ENCODE measurements around the gene UGT1A4.

The UGT1A4 gene

GRCh38 chr2:233768076-233768475, 49.5 kb downstream of the UGT1A4 start:
- H3K4me1 ChIP-seq (ENCODE audit: control extremely low read depth in 1 of 4, control insufficient read depth in 4 of 4, insufficient read depth in 4 of 4, low read length in 3 of 4), result no peaks in the 10 kb centered on the region
- no peaks in the 10 kb centered on the region for H3K9me3 ChIP-seq (ENCODE audit: control extremely low read depth in 1 of 5, control insufficient read depth in 4 of 5, insufficient read depth in 2 of 5, low read depth in 1 of 5, low read length in 4 of 5)
- peaks cover 0 to 24% (median 8%) of the 10 kb centered on the region in 5 experiments for H3K27me3 ChIP-seq (replicated peaks in 2 of 5; ENCODE audit: control insufficient read depth in 4 of 5, insufficient read depth in 5 of 5, low read length in 4 of 5)
- H3K4me3 ChIP-seq (ENCODE audit: control insufficient read depth in 1 of 7, extremely low read depth in 1 of 7, insufficient read depth in 4 of 7, low read depth in 2 of 7, low read length in 6 of 7), result no peak overlapping the region
- DNase-seq, result no peak
- H3K36me3 ChIP-seq (ENCODE audit: control insufficient read depth in 4 of 4, insufficient read depth in 4 of 4, low read length in 3 of 4), result no peaks in the 10 kb centered on the region
- CTCF ChIA-PET, result no interaction called here
- no peak overlapping the region for H3K27ac ChIP-seq (ENCODE audit: insufficient read depth in 1 of 2, low read depth in 1 of 2, low read length in 2 of 2, poor library complexity in 1 of 2, severe bottlenecking in 2 of 2)
- WGBS (ENCODE audit: insufficient coverage), result 80% methylated on average over 4 of the region's 4 CpGs
- POLR2A ChIA-PET, result no interaction called here

- no peak for DNase-seq
- H3K27me3 ChIP-seq (replicated peaks in 2 of 5; ENCODE audit: control insufficient read depth in 4 of 5, insufficient read depth in 5 of 5, low read length in 4 of 5), result peaks cover 0 to 17% (median 4%) of the 10 kb centered on the region in 5 experiments
- no peak overlapping the region for H3K27ac ChIP-seq (ENCODE audit: insufficient read depth in 1 of 2, low read depth in 1 of 2, low read length in 2 of 2, poor library complexity in 1 of 2, severe bottlenecking in 2 of 2)
- H3K4me1 ChIP-seq (ENCODE audit: control extremely low read depth in 1 of 4, control insufficient read depth in 4 of 4, insufficient read depth in 4 of 4, low read length in 3 of 4), result no peaks in the 10 kb centered on the region
- H3K9me3 ChIP-seq (ENCODE audit: control extremely low read depth in 1 of 5, control insufficient read depth in 4 of 5, insufficient read depth in 2 of 5, low read depth in 1 of 5, low read length in 4 of 5), result no peaks in the 10 kb centered on the region
- 91% methylated on average over 7 of the region's 9 CpGs for WGBS (ENCODE audit: insufficient coverage)
- no peaks in the 10 kb centered on the region for H3K36me3 ChIP-seq (ENCODE audit: control insufficient read depth in 4 of 4, insufficient read depth in 4 of 4, low read length in 3 of 4)
- ChIA-PET CTCF (no interaction called here), POLR2A (no interaction called here)
- no peak overlapping the region for H3K4me3 ChIP-seq (ENCODE audit: control insufficient read depth in 1 of 7, extremely low read depth in 1 of 7, insufficient read depth in 4 of 7, low read depth in 2 of 7, low read length in 6 of 7)
Observed at GRCh38 chr2:233769260-233769659, 50.7 kb downstream of the UGT1A4 start.

DNA sequence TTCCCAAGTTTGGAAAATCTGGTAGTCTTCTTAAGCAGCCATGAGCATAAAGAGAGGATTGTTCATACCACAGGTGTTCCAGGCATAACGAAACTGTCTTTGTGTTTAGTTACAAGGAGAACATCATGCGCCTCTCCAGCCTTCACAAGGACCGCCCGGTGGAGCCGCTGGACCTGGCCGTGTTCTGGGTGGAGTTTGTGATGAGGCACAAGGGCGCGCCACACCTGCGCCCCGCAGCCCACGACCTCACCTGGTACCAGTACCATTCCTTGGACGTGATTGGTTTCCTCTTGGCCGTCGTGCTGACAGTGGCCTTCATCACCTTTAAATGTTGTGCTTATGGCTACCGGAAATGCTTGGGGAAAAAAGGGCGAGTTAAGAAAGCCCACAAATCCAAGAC, 53.6 kb downstream of the UGT1A4 start:
- POLR2A ChIA-PET, result no interaction called here
- no peaks in the 10 kb centered on the region for H3K4me1 ChIP-seq (ENCODE audit: control extremely low read depth in 1 of 4, control insufficient read depth in 4 of 4, insufficient read depth in 4 of 4, low read length in 3 of 4)
- H3K27ac ChIP-seq (ENCODE audit: insufficient read depth in 1 of 2, low read depth in 1 of 2, low read length in 2 of 2, poor library complexity in 1 of 2, severe bottlenecking in 2 of 2), result no peak overlapping the region
- H3K27me3 ChIP-seq (replicated peaks in 2 of 5; ENCODE audit: control insufficient read depth in 4 of 5, insufficient read depth in 5 of 5, low read length in 4 of 5), result peaks cover 0 to 5% (median 2%) of the 10 kb centered on the region in 5 experiments
- CTCF ChIA-PET, result no interaction called here
- no peaks in the 10 kb centered on the region for H3K36me3 ChIP-seq (ENCODE audit: control insufficient read depth in 4 of 4, insufficient read depth in 4 of 4, low read length in 3 of 4)
- WGBS (ENCODE audit: insufficient coverage), result 95% methylated on average over 10 of the region's 16 CpGs
- H3K4me3 ChIP-seq (ENCODE audit: control insufficient read depth in 1 of 7, extremely low read depth in 1 of 7, insufficient read depth in 4 of 7, low read depth in 2 of 7, low read length in 6 of 7), result no peak overlapping the region
- DNase-seq, result no peak
- peaks cover 0 to 8% (median 2%) of the 10 kb centered on the region in 5 experiments for H3K9me3 ChIP-seq (ENCODE audit: control extremely low read depth in 1 of 5, control insufficient read depth in 4 of 5, insufficient read depth in 2 of 5, low read depth in 1 of 5, low read length in 4 of 5)

- no peak for DNase-seq
- Histone ChIP-seq H3K27ac (ENCODE audit: insufficient read depth in 1 of 2, low read depth in 1 of 2, low read length in 2 of 2, poor library complexity in 1 of 2, severe bottlenecking in 2 of 2) (no peak overlapping the region), H3K27me3 (replicated peaks in 2 of 5; ENCODE audit: control insufficient read depth in 4 of 5, insufficient read depth in 5 of 5, low read length in 4 of 5) (peaks cover 0 to 5% (median 2%) of the 10 kb centered on the region in 5 experiments), H3K36me3 (ENCODE audit: control insufficient read depth in 4 of 4, insufficient read depth in 4 of 4, low read length in 3 of 4) (no peaks in the 10 kb centered on the region), H3K4me3 (ENCODE audit: control insufficient read depth in 1 of 7, extremely low read depth in 1 of 7, insufficient read depth in 4 of 7, low read depth in 2 of 7, low read length in 6 of 7) (no peak overlapping the region), H3K9me3 (ENCODE audit: control extremely low read depth in 1 of 5, control insufficient read depth in 4 of 5, insufficient read depth in 2 of 5, low read depth in 1 of 5, low read length in 4 of 5) (peaks cover 0 to 11% (median 2%) of the 10 kb centered on the region in 5 experiments), H3K4me1 (ENCODE audit: control extremely low read depth in 1 of 4, control insufficient read depth in 4 of 4, insufficient read depth in 4 of 4, low read length in 3 of 4) (no peaks in the 10 kb centered on the region)
- WGBS (ENCODE audit: insufficient coverage), result 77% methylated on average over 5 of the region's 5 CpGs
- POLR2A ChIA-PET, result no interaction called here
- CTCF ChIA-PET, result no interaction called here
Observed at GRCh38 chr2:233772583-233772982, 54.0 kb downstream of the UGT1A4 start.

DNA sequence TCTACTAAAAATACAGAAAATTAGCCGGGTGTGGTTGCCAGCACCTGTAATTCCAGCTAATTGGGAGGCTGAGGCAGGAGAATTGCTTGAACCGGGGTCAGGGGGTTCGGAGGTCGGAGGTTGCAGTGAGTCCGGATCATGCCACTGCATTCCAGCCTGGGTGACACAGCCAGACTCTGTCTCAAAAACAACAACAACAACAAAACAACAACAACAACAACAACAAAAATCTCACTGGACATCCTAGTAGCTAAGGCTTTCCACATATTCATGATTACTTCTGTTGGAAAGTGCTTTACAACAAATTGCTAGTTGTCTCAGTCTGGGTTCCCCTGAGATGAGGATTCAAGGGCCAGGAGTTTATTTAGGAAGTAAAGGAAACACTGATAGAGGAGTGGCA, 55.3 kb downstream of the UGT1A4 start:
- Histone ChIP-seq H3K4me1 (ENCODE audit: control extremely low read depth in 1 of 4, control insufficient read depth in 4 of 4, insufficient read depth in 4 of 4, low read length in 3 of 4) (no peaks in the 10 kb centered on the region), H3K9me3 (ENCODE audit: control extremely low read depth in 1 of 5, control insufficient read depth in 4 of 5, insufficient read depth in 2 of 5, low read depth in 1 of 5, low read length in 4 of 5) (peaks cover 0 to 11% (median 2%) of the 10 kb centered on the region in 5 experiments), H3K36me3 (ENCODE audit: control insufficient read depth in 4 of 4, insufficient read depth in 4 of 4, low read length in 3 of 4) (no peaks in the 10 kb centered on the region), H3K27ac (ENCODE audit: insufficient read depth in 1 of 2, low read depth in 1 of 2, low read length in 2 of 2, poor library complexity in 1 of 2, severe bottlenecking in 2 of 2) (no peak overlapping the region), H3K4me3 (ENCODE audit: control insufficient read depth in 1 of 7, extremely low read depth in 1 of 7, insufficient read depth in 4 of 7, low read depth in 2 of 7, low read length in 6 of 7) (no peak overlapping the region), H3K27me3 (replicated peaks in 2 of 5; ENCODE audit: control insufficient read depth in 4 of 5, insufficient read depth in 5 of 5, low read length in 4 of 5) (peaks cover 0 to 7% (median 2%) of the 10 kb centered on the region in 5 experiments)
- CTCF ChIA-PET, result no interaction called here
- WGBS (ENCODE audit: insufficient coverage), result 100% methylated on average over 1 of the region's 5 CpGs
- DNase-seq, result no peak
- POLR2A ChIA-PET, result no interaction called here

- no peak for DNase-seq
- CTCF ChIA-PET, result no interaction called here
- no peaks in the 10 kb centered on the region for H3K36me3 ChIP-seq (ENCODE audit: control insufficient read depth in 4 of 4, insufficient read depth in 4 of 4, low read length in 3 of 4)
- peaks cover 0 to 7% (median 2%) of the 10 kb centered on the region in 5 experiments for H3K27me3 ChIP-seq (replicated peaks in 2 of 5; ENCODE audit: control insufficient read depth in 4 of 5, insufficient read depth in 5 of 5, low read length in 4 of 5)
- peaks cover 0 to 14% (median 2%) of the 10 kb centered on the region in 5 experiments for H3K9me3 ChIP-seq (ENCODE audit: control extremely low read depth in 1 of 5, control insufficient read depth in 4 of 5, insufficient read depth in 2 of 5, low read depth in 1 of 5, low read length in 4 of 5)
- WGBS (ENCODE audit: insufficient coverage), result 94% methylated on average over 5 of the region's 6 CpGs
- H3K4me3 ChIP-seq (ENCODE audit: control insufficient read depth in 1 of 7, extremely low read depth in 1 of 7, insufficient read depth in 4 of 7, low read depth in 2 of 7, low read length in 6 of 7), result no peak overlapping the region
- H3K27ac ChIP-seq (ENCODE audit: insufficient read depth in 1 of 2, low read depth in 1 of 2, low read length in 2 of 2, poor library complexity in 1 of 2, severe bottlenecking in 2 of 2), result no peak overlapping the region
- no peaks in the 10 kb centered on the region for H3K4me1 ChIP-seq (ENCODE audit: control extremely low read depth in 1 of 4, control insufficient read depth in 4 of 4, insufficient read depth in 4 of 4, low read length in 3 of 4)
- POLR2A ChIA-PET, result no interaction called here
Observed at GRCh38 chr2:233775414-233775813, 56.9 kb downstream of the UGT1A4 start.

DNA sequence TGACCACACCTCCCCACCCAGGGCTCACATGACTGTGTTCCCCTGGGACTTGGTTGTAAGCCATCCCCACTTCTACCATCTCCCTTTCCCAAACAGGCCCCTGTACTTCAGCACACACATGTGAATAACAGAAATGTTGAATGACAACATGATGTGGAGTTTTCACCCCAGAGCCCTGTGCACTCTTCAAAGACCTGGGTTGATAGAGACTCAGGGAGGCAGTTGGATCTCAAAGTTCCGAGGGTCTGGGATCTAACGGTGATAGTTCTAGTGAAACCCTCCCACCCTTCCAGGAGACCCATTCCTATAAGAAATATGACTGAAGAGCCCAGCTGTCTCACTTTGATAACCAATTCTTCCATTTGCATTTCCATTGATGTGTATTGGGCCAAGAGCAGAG, 59.5 kb downstream of the UGT1A4 start, which contains the start of gene MROH2A:
Gene MROH2A (plus strand): TSS at position 301 of the 400 bp plus-strand sequence. CDS start 1,029 bp downstream, outside the sequence.
- Histone ChIP-seq H3K9me3 (ENCODE audit: control extremely low read depth in 1 of 5, control insufficient read depth in 4 of 5, insufficient read depth in 2 of 5, low read depth in 1 of 5, low read length in 4 of 5) (peaks cover 0 to 14% (median 2%) of the 10 kb centered on the region in 5 experiments), H3K4me1 (ENCODE audit: control extremely low read depth in 1 of 4, control insufficient read depth in 4 of 4, insufficient read depth in 4 of 4, low read length in 3 of 4) (no peaks in the 10 kb centered on the region), H3K36me3 (ENCODE audit: control insufficient read depth in 4 of 4, insufficient read depth in 4 of 4, low read length in 3 of 4) (no peaks in the 10 kb centered on the region), H3K4me3 (ENCODE audit: control insufficient read depth in 1 of 7, extremely low read depth in 1 of 7, insufficient read depth in 4 of 7, low read depth in 2 of 7, low read length in 6 of 7) (no peak within 1 kb of the TSS), H3K27me3 (replicated peaks in 2 of 5; ENCODE audit: control insufficient read depth in 4 of 5, insufficient read depth in 5 of 5, low read length in 4 of 5) (peaks cover 0 to 3% (median 0%) of the 10 kb centered on the region in 5 experiments), H3K27ac (ENCODE audit: insufficient read depth in 1 of 2, low read depth in 1 of 2, low read length in 2 of 2, poor library complexity in 1 of 2, severe bottlenecking in 2 of 2) (no peak within 1 kb of the TSS)
- CTCF ChIA-PET, result no interaction called here
- POLR2A ChIA-PET, result no interaction called here
- 100% methylated on average over 1 of the region's 2 CpGs for WGBS (ENCODE audit: insufficient coverage)
- DNase-seq, result no peak

Measured in common myeloid progenitor, CD34-positive (primary cell).